ENCODE results near the gene UMODL1. TPM values are rescaled to one million over a fixed set of nuclear protein-coding genes. Genes with fewer than 3 reads are reported as not detected.

Gene UMODL1
- total RNA-seq, 1 experiment from 2014 or later = not detected

DNA sequence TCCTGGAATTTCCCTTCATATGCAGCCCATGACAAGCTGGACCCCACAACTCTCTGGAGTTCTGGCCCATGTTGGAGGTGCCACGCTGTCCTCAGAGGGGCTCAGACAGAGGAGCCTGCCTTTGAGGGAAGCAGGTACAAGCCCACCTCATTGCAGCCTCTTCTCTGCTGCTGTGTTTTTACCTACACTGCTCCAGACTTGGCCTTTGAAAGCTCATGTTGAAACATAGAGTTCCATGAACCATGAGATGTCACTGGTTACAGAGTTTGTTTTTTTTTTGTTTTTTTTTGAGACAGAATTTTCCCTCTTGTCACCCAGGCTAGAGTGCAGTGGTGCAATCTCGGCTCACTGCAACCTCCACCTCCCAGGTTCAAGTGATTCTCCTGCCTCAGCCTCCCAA lies 38.9 kb upstream of the UMODL1 start:
- Histone ChIP-seq H3K36me3 (no peaks in the 10 kb centered on the region), H3K27me3 (replicated peaks) (no peaks in the 10 kb centered on the region), H3K4me1 (replicated peaks) (peaks cover 7% of the 10 kb centered on the region; the same call in 1 of the 2 replicates), H3K27ac (no peak overlapping the region), H3K4me3 (no peak overlapping the region), H3K9me3 (replicated peaks) (no peaks in the 10 kb centered on the region)
- no peak for DNase-seq (ENCODE audit: low read depth in 1 of 2, low spot score in 2 of 2)

DNA sequence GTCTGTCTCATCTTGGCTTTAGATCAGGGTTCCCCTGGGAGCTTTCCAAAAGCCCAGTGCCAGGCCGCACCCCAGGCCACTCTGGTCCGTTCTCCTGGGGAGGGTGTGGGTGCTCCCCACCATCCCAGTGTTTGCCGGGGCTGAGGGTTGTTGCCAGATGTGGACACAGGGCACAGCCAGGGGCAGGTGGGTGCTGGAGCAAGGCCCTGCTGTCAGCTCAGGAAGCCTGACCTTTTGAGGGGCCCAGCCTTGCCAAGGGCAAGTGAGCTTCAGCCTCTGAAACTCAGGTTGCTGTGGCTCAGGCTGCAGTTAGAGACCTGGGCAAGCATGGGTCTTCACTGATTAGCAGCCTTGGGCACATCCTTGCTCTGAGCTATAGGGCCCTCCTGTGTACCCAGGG lies 38.1 kb upstream of the UMODL1 start:
- Histone ChIP-seq H3K36me3 (no peaks in the 10 kb centered on the region), H3K4me1 (replicated peaks) (peaks cover 7% of the 10 kb centered on the region; the same call in 1 of the 2 replicates), H3K4me3 (no peak overlapping the region), H3K27me3 (replicated peaks) (no peaks in the 10 kb centered on the region), H3K27ac (no peak overlapping the region), H3K9me3 (replicated peaks) (no peaks in the 10 kb centered on the region)
- no peak for DNase-seq (ENCODE audit: low read depth in 1 of 2, low spot score in 2 of 2)

DNA sequence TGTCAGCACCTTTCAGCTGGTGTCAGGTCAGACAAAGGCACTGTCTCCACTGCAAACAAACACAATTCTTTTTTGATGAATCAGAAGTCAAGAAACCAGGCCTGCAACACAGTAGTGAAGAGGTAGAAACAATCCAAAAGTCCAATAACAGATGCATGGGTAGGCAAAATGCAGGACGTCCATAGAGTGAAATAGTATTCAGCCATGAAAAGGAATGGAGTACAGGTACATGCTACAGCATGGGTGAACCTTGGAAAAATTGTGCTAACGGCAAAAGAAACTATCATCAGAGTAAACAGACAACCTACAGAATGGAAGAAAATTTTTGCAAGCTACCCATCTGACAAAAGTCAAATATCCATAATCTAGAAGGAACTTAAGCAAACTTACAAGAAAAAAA lies 34.8 kb upstream of the UMODL1 start:
- Histone ChIP-seq H3K4me3 (no peak overlapping the region), H3K4me1 (replicated peaks) (peaks cover 34% of the 10 kb centered on the region), H3K27me3 (replicated peaks) (no peaks in the 10 kb centered on the region), H3K27ac (no peak overlapping the region), H3K36me3 (no peaks in the 10 kb centered on the region), H3K9me3 (replicated peaks) (no peaks in the 10 kb centered on the region)
- DNase-seq (ENCODE audit: low read depth in 1 of 2, low spot score in 2 of 2) = no peak

DNA sequence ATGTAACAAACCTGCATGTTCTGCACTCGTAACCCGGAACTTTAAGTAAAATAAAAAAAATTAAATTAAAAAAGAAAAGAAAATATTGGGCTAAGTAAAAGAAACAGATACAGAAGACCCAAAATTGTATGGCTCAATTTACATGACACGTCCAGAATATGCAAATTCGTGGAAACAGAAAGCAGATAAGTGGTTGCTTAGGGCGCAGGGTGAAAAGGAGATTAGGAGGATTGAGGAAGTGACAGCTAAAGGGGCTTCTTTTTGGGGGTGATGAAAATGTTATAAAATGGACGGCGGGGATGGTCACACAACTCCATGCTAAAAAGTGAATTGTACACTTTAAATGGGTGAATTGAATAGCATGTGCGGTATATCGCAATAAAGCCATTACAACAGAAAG lies 33.6 kb upstream of the UMODL1 start:
- Histone ChIP-seq H3K9me3 (replicated peaks) (no peaks in the 10 kb centered on the region), H3K4me3 (no peak overlapping the region), H3K36me3 (no peaks in the 10 kb centered on the region), H3K27ac (no peak overlapping the region), H3K27me3 (replicated peaks) (no peaks in the 10 kb centered on the region), H3K4me1 (replicated peaks) (peaks cover 42% of the 10 kb centered on the region)
- no peak for DNase-seq (ENCODE audit: low read depth in 1 of 2, low spot score in 2 of 2)

DNA sequence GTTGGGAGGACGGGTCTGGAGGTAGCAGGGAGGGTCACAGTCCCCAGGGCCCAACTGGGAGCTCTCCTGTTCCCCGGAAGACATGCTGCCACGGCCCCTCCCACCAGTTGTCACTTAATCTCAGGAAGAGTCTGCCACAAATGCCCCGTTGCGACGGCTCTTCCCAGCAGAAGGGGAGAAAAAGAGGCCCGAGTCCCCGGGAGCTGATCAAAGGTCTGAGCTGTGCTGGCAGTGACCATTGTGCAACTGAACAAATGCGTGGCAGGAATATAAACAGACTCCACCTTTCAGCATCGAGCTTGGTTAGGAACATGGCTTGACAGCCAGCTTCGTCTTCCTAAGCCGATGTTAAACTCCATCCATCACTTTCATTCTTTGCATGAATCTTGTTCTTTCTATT lies 33.2 kb upstream of the UMODL1 start:
- peaks cover 42% of the 10 kb centered on the region for H3K4me1 ChIP-seq (replicated peaks)
- DNase-seq (ENCODE audit: low read depth in 1 of 2, low spot score in 2 of 2) = no peak
- H3K27ac ChIP-seq = no peak overlapping the region
- no peaks in the 10 kb centered on the region for H3K36me3 ChIP-seq
- H3K4me3 ChIP-seq = no peak overlapping the region
- H3K27me3 ChIP-seq (replicated peaks) = no peaks in the 10 kb centered on the region
- H3K9me3 ChIP-seq (replicated peaks) = no peaks in the 10 kb centered on the region

DNA sequence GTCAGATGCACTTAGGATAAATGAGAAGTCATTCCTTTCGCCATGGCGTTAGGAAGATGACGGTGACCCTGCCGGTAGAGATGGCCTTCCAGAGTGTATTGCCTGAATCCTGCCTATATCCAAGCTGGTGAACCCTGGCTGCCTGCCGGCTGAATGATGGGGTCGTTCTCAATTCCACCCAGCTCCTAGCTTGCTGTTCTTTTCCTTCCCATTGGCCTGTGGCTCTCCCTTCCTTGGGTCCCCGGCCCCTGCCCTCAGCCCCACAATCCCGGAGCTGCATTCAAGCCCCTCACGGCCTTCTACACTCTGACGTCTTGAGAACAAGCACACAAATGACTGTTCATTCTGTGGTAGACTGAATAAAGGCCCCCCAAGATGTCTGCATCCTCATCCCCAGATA lies 32.7 kb upstream of the UMODL1 start:
- Histone ChIP-seq H3K9me3 (replicated peaks) (no peaks in the 10 kb centered on the region), H3K27me3 (replicated peaks) (no peaks in the 10 kb centered on the region), H3K4me3 (no peak overlapping the region), H3K27ac (no peak overlapping the region; the same call in 1 of the 2 replicates), H3K36me3 (no peaks in the 10 kb centered on the region), H3K4me1 (replicated peaks) (peaks cover 42% of the 10 kb centered on the region)
- DNase-seq (ENCODE audit: low read depth in 1 of 2, low spot score in 2 of 2) = no peak

DNA sequence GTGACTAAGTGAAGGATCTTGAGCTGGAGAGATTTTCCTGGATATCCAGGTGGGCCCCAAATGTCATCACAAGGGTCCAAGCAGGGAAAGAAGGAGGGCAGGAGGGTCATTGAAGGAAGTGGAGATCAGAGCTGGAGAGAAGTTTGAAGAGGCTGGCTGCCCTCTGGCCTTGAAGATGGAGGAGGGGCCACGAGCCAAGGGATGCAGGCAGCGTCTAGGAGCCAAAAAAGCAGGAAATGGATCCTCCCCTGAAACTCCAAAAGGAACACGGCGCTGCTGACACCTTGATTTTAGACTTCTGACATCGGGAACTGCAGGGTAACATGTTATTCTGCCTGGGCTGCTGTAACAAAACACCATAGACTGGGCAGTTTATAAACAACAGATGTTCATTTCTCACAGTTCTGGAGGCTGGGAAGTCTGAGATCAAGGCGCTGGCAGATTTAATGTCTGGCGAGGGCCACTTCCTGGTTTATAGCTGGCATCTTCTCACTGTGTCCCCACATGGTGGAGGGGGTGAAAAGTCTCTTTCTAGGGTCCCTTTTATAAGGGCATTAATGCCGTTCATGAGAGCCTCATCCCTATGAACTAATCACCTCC lies 32.2 kb upstream of the UMODL1 start:
- H3K36me3 ChIP-seq = no peaks in the 10 kb centered on the region
- no peaks in the 10 kb centered on the region for H3K27me3 ChIP-seq (replicated peaks)
- DNase-seq (ENCODE audit: low read depth in 1 of 2, low spot score in 2 of 2) = peak in 1 of 2 experiments; percentile 48
- H3K27ac ChIP-seq = peak overlapping the region; percentile 96
- H3K4me1 ChIP-seq (replicated peaks) = peaks cover 42% of the 10 kb centered on the region
- H3K4me3 ChIP-seq = no peak overlapping the region
- H3K9me3 ChIP-seq (replicated peaks) = no peaks in the 10 kb centered on the region

DNA sequence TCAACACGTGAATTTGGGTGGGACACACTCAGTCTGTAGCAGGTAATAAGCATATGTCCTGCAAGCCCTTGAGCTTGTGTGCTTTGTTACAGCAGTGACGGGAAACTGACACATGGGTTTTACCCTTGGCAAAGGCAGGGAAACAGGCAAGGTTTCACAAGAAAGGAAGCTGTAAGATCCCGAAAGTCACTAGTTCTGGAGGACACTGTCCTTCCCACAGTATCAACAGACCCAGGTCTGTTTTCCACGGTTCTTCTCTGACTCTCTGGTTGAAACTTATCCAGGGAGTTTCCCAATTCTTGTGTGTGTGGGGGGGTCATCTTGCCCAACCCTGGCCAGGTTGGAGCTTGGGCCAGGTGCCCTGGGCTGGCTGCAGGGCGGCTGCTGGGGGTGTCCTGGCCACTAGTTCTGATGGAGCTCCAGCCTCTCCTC lies 31.6 kb upstream of the UMODL1 start:
- Histone ChIP-seq H3K36me3 (no peaks in the 10 kb centered on the region), H3K27me3 (replicated peaks) (no peaks in the 10 kb centered on the region), H3K4me3 (no peak overlapping the region), H3K9me3 (replicated peaks) (no peaks in the 10 kb centered on the region), H3K27ac (peak overlapping the region; percentile 96), H3K4me1 (replicated peaks) (peaks cover 42% of the 10 kb centered on the region)
- DNase-seq (ENCODE audit: low read depth in 1 of 2, low spot score in 2 of 2) = peak in 1 of 2 experiments; percentile 44

DNA sequence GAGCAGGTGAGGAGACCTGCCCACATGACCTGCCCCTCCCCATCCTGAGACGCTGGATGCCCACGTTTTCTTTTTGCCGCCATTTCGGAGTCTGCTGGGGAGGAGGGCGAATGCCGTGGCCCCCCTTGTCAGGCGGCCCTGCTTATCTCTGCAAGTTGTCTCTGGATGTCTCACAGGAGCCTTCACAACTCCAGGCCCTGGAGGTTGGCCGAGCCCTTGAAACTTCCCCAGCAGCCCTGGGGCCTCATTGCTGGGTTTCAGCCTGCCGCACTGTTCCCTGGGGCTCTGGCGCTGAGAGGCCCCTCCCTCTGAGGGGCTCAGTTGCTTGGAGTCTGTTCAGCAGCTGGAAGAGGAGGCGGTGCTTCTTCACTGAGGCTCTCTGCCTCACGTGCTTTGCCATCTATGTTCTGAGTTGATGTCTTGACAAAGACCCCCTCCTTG lies 31.2 kb upstream of the UMODL1 start:
- Histone ChIP-seq H3K4me3 (no peak overlapping the region), H3K9me3 (replicated peaks) (no peaks in the 10 kb centered on the region), H3K4me1 (replicated peaks) (peaks cover 42% of the 10 kb centered on the region), H3K27ac (peak overlapping the region; percentile 96), H3K36me3 (no peaks in the 10 kb centered on the region), H3K27me3 (replicated peaks) (no peaks in the 10 kb centered on the region)
- peak in 1 of 2 experiments; percentile 87 for DNase-seq (ENCODE audit: low read depth in 1 of 2, low spot score in 2 of 2)

DNA sequence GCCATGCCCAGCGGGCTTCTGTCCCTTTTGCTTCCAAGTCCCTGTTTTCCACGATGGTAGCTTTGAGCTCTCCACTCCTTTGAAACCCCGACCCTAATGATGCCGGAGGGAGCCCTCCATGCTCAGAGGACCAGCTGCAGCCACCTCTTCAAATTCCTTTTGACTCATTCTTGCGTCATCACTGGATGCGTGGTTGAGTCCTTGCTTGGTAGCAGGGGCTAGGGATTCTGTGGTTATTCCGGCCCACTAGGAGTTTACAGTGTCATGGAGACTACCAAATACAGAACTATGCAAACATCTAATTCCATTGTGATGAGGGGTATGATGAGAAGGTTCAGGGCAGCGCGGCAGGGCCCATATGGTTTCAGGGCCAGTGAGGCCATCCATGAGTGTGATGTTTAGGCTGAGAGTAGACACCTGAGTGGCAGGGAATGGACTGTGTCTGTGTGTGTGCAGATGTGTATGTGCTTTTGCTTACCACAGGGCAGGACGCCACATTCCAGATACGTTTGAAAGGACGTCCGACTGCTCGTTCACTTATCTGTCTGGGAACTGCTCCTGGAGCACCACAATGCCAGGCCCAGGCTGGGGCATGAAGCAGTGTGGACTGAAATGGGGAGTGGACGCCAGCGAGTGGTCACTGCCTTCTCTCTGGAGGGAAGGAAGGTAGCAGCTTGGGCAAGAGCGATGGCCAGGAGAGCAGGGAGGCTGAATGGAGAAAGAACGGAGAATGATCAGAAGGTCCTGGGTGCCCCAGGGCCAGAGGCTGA lies 30.5 kb upstream of the UMODL1 start:
- no peaks in the 10 kb centered on the region for H3K27me3 ChIP-seq (replicated peaks)
- H3K27ac ChIP-seq = peak overlapping the region; percentile 96
- no peak overlapping the region for H3K4me3 ChIP-seq
- H3K9me3 ChIP-seq (replicated peaks) = no peaks in the 10 kb centered on the region
- no peaks in the 10 kb centered on the region for H3K36me3 ChIP-seq
- DNase-seq (ENCODE audit: low read depth in 1 of 2, low spot score in 2 of 2) = peak; percentile 98 to 99
- peaks cover 45% of the 10 kb centered on the region for H3K4me1 ChIP-seq (replicated peaks)

DNA sequence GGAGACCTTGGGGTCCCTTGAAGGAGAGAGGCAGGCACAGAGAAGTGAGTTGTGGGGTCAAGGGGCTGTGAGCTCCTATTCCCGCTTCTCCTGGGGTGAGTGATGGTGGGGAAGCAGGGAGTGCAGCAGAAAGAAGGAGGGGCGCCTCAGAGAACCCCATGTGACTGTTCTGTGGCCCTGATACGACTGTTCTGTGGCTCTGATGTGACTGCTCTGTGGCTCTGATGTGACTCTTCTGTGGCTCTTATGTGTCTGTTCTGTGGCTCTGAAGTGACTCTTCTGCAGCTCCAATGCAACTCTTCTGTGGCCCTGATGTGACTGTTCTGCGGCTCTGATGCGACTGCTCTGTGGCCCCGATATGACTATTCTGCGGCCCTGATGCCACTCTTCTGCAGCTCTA lies 29.9 kb upstream of the UMODL1 start:
- Histone ChIP-seq H3K9me3 (replicated peaks) (no peaks in the 10 kb centered on the region), H3K27me3 (replicated peaks) (no peaks in the 10 kb centered on the region), H3K4me1 (replicated peaks) (peaks cover 39% of the 10 kb centered on the region), H3K27ac (peak overlapping the region; percentile 96), H3K36me3 (no peaks in the 10 kb centered on the region), H3K4me3 (no peak overlapping the region)
- DNase-seq (ENCODE audit: low read depth in 1 of 2, low spot score in 2 of 2) = no peak

DNA sequence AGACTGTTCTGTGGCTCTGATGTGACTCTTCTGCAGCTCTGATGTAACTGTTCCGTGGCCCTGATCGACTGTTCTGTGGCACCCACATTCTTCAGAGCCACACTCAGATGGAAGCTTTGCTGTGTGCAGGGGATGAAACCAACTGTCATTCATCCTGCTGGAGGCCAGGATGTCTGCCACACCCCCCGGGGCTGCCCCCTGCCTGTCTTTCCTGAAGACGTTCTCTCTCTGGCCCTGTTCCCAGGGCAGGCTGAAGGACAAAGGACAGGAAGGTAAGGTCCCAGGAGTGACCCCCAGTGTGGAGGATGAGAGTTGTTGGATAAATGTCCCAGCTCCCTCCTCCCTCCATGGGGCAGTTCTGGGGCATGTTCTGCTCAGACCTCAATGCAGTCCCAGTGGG lies 29.4 kb upstream of the UMODL1 start:
- H3K27me3 ChIP-seq (replicated peaks) = no peaks in the 10 kb centered on the region
- H3K4me3 ChIP-seq = no peak overlapping the region
- no peaks in the 10 kb centered on the region for H3K9me3 ChIP-seq (replicated peaks)
- DNase-seq (ENCODE audit: low read depth in 1 of 2, low spot score in 2 of 2) = no peak
- H3K36me3 ChIP-seq = no peaks in the 10 kb centered on the region
- H3K4me1 ChIP-seq (replicated peaks) = peaks cover 38% of the 10 kb centered on the region
- peak overlapping the region; percentile 96 for H3K27ac ChIP-seq

DNA sequence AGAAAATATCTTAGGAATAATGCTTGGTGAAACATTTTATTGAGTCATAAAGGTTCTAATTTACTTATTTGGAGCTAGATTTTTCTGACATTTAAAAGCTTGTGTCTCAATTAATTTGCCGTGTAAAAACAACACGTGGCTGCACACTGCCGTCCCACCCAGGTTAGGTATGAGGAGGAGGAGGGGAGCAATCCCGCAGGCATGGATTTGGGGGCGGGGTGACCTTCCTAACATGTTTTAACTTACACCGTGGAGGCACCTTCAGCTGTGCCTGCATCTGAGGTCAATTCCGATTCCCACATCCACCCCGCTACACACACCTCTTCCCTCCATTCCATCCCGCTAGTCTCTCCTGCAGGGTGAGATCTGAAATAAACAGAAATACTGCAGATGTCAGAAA lies 28.5 kb upstream of the UMODL1 start:
- Histone ChIP-seq H3K4me3 (no peak overlapping the region), H3K9me3 (replicated peaks) (peaks cover 3% of the 10 kb centered on the region; the same call in 1 of the 2 replicates), H3K27me3 (replicated peaks) (no peaks in the 10 kb centered on the region), H3K27ac (no peak overlapping the region), H3K36me3 (no peaks in the 10 kb centered on the region), H3K4me1 (replicated peaks) (peaks cover 45% of the 10 kb centered on the region)
- DNase-seq (ENCODE audit: low read depth in 1 of 2, low spot score in 2 of 2) = no peak

DNA sequence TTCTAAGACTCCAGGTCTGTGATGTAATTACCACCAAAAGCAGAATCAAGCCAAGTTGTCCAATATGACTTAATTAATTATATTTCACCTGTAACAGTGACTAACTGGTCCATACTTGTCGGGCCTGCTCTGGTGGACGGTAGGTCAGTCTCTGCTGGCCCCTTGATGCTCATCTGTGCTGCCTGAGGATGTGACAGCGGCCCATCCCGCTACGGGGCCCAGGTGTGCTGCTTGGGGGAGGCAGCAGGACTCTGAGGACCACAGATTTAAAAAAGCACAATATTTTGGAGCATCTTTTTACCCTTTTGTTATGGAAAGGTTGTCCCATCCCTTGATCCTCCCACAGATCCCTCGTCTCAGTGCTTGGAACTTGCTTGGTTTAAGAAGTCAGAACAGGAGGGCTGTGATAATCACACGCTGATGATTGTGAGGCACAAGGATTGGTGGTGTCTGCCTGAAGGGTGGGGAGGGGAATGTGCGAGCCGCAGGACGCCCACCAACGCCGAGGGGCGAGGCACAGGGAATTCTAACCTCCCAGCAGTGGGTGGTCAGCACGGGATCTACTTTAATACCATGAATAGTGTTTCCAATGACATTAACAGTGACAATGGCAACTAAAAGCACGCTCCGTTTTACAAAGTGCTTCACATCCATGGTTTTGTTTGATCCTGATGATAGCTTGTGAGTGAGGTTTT lies 27.8 kb upstream of the UMODL1 start:
- no peak for DNase-seq (ENCODE audit: low read depth in 1 of 2, low spot score in 2 of 2)
- peaks cover 3% of the 10 kb centered on the region; the same call in 1 of the 2 replicates for H3K9me3 ChIP-seq (replicated peaks)
- H3K27ac ChIP-seq = no peak overlapping the region
- no peak overlapping the region for H3K4me3 ChIP-seq
- peaks cover 52% of the 10 kb centered on the region for H3K4me1 ChIP-seq (replicated peaks)
- no peaks in the 10 kb centered on the region for H3K36me3 ChIP-seq
- H3K27me3 ChIP-seq (replicated peaks) = no peaks in the 10 kb centered on the region
